Gastroesophageal sphincter (tissue), 4 donors: ENCODE data around the gene YBX1. TPM values are rescaled to one million over a fixed set of nuclear protein-coding genes. Genes with fewer than 3 reads are reported as not detected.
A peak's percentile ranks its signal among the peaks of the same experiment; 100 is the strongest.

Experiments
- ATAC-seq: fragments of 150-250 bp; one replicate; pipeline ENCODE4 v1.9.1; 2016; ENCODE audit warnings: mild to moderate bottlenecking, moderate library complexity
- H3K27ac ChIP-seq, 4 donors: fragments of 200-600 bp; sonication (generic) in 3 of 4; 1 replicate in 3 of 4; 2 replicates in 1 of 4; pipeline ENCODE4 v1.5.1; 2016 to 2019
- H3K27me3 ChIP-seq: fragments of 200-600 bp; sonication (generic); one replicate; pipeline ENCODE4 v1.5.1; 2019
- H3K36me3 ChIP-seq, 2 donors: fragments of 200-600 bp; sonication (generic); one replicate each; pipeline ENCODE4 v1.5.1; 2019; ENCODE audit warnings: control low read depth in 1 of 2
- H3K4me1 ChIP-seq, 3 donors: fragments of 200-600 bp; sonication (generic); 1 replicate in 2 of 3; 2 replicates in 1 of 3; pipeline ENCODE4 v1.5.1; 2016 to 2019; ENCODE audit warnings: control low read depth in 2 of 3
- H3K4me3 ChIP-seq, 2 donors: fragments of 200-600 bp; sonication (generic); one replicate each; pipeline ENCODE4 v1.5.1; 2019; ENCODE audit warnings: mild to moderate bottlenecking in 1 of 2, moderate library complexity in 1 of 2
- H3K9me3 ChIP-seq, 3 donors: fragments of 200-600 bp; sonication (generic); one replicate each; pipeline ENCODE4 v1.5.1; 2017 to 2019; ENCODE audit warnings: control low read depth in 2 of 3
- CTCF ChIP-seq, 4 experiments: fragments of 200-600 bp in 2 of 4; fragments of 450-650 bp in 2 of 4; sonication (generic) in 1 of 4; IDR thresholded peaks; one replicate each; pipeline ENCODE4 v1.5.1; 2017 to 2019; ENCODE audit warnings: antibody characterized with exemption in 4 of 4, mild to moderate bottlenecking in 2 of 4, moderate library complexity in 2 of 4
- EP300 ChIP-seq: sonication (generic); formaldehyde crosslinking; IDR thresholded peaks from one replicate; pipeline ENCODE4 v1.6.1; 2017; ENCODE audit warnings: antibody characterized with exemption, mild to moderate bottlenecking
- POLR2A ChIP-seq, 2 donors: fragments of 450-650 bp; IDR thresholded peaks; one replicate each; pipeline ENCODE4 v1.6.1; 2017; ENCODE audit warnings: antibody characterized with exemption in 2 of 2, mild to moderate bottlenecking in 2 of 2, moderate library complexity in 1 of 2
- POLR2AphosphoS5 ChIP-seq: sonication (generic); formaldehyde crosslinking; IDR thresholded peaks from one replicate; pipeline ENCODE4 v1.6.1; 2017; ENCODE audit warnings: antibody characterized with exemption
- WGBS, 2 donors: methylation state at CpG; one replicate each; pipeline ENCODE4 v1.1.5; 2018; ENCODE audit warnings: low coverage in 1 of 2; 5-methylcytosine and 5-hydroxymethylcytosine counted together
- total RNA-seq, 4 donors: library from RNA; depleted of rRNA; stranded (reverse); fragments of >200 nt; gene quantifications; one replicate each; pipeline ENCODE4 v1.1.0, GENCODE V29; 2016

YBX1 gene
- total RNA-seq, 4 donors from 2014 or later: 625 to 985 (median 777) TPM

GRCh38 chr1:42736571-42737200, 54.5 kb downstream of the YBX1 start:
- Histone ChIP-seq H3K4me3 (no peak overlapping the region), H3K27ac (no peak overlapping the region), H3K9me3 (no peaks in the 10 kb centered on the region), H3K4me1 (no peaks in the 10 kb centered on the region), H3K27me3 (peaks cover 7% of the 10 kb centered on the region), H3K36me3 (no peaks in the 10 kb centered on the region)
- TF ChIP-seq EP300 (no peak), POLR2A (IDR thresholded peaks at IDR 0.05) (no peak), POLR2AphosphoS5 (no peak), CTCF (IDR thresholded peaks at IDR 0.05) (no peak)
- no peak for ATAC-seq
- 89% methylated on average over 5 of the region's 8 CpGs; no CpG with 5 or more reads in 1 of the 2 donors for WGBS, 2 donors

GRCh38 chr1:42737257-42737656, 55.0 kb downstream of the YBX1 start:
- no peak overlapping the region for H3K27ac ChIP-seq
- no peaks in the 10 kb centered on the region for H3K4me1 ChIP-seq
- 62 to 83% methylated on average over 2 to 3 of the region's 5 CpGs for WGBS, 2 donors
- TF ChIP-seq CTCF (IDR thresholded peaks at IDR 0.05) (no peak), POLR2AphosphoS5 (no peak), EP300 (no peak), POLR2A (IDR thresholded peaks at IDR 0.05) (no peak)
- ATAC-seq: peak; percentile 12
- no peak overlapping the region for H3K4me3 ChIP-seq
- no peaks in the 10 kb centered on the region for H3K36me3 ChIP-seq
- H3K27me3 ChIP-seq: peaks cover 7% of the 10 kb centered on the region
- no peaks in the 10 kb centered on the region for H3K9me3 ChIP-seq

GRCh38 chr1:42737986-42738677, 55.9 kb downstream of the YBX1 start:
- H3K4me3 ChIP-seq: no peak overlapping the region
- no peaks in the 10 kb centered on the region for H3K9me3 ChIP-seq
- no peaks in the 10 kb centered on the region for H3K36me3 ChIP-seq
- peaks cover 7% of the 10 kb centered on the region for H3K27me3 ChIP-seq
- no peak for ATAC-seq
- WGBS, 2 donors: no CpG with 5 or more reads among the region's 21 CpGs
- H3K4me1 ChIP-seq: no peaks in the 10 kb centered on the region
- TF ChIP-seq POLR2AphosphoS5: no peak
- no peak for TF ChIP-seq CTCF (IDR thresholded peaks at IDR 0.05)
- TF ChIP-seq POLR2A (IDR thresholded peaks at IDR 0.05): no peak
- no peak for TF ChIP-seq EP300
- H3K27ac ChIP-seq: no peak overlapping the region

- Histone ChIP-seq H3K4me3 (no peak overlapping the region), H3K4me1 (no peaks in the 10 kb centered on the region), H3K27ac (no peak overlapping the region), H3K36me3 (no peaks in the 10 kb centered on the region), H3K9me3 (no peaks in the 10 kb centered on the region), H3K27me3 (peaks cover 7% of the 10 kb centered on the region)
- no peak for ATAC-seq
- no peak for TF ChIP-seq CTCF (IDR thresholded peaks at IDR 0.05)
- no peak for TF ChIP-seq POLR2A (IDR thresholded peaks at IDR 0.05)
- TF ChIP-seq EP300: no peak
- no CpG with 5 or more reads among the region's 8 CpGs for WGBS, 2 donors
These were observed 56.5 kb downstream of the YBX1 start for GRCh38 chr1:42738678-42739226.
